Subcutaneous adipose tissue (tissue), 4 donors: ENCODE results near the gene PFAS. TPM values are rescaled to one million over a fixed set of nuclear protein-coding genes. Genes with fewer than 3 reads are reported as not detected.

Source experiments
- CTCF ChIP-seq: fragments of 450-650 bp; IDR thresholded peaks from one replicate; pipeline ENCODE4 v1.5.1; 2016; ENCODE audit warnings: low read depth, mild to moderate bottlenecking, control low read depth, antibody characterized with exemption, moderate library complexity
- total RNA-seq, 4 donors: library from RNA; depleted of rRNA; stranded (reverse); fragments of >200 nt; gene quantifications; one replicate each; pipeline ENCODE4 v1.1.0, GENCODE V29; 2016

Gene PFAS
- total RNA-seq, 4 donors from 2014 or later, result 7.5 to 20.9 (median 12.0) TPM

- no peak for TF ChIP-seq CTCF
Measured at GRCh38 chr17:8292639-8293395, 43.7 kb downstream of the PFAS start.

GRCh38 chr17:8294361-8294760 lies 45.3 kb downstream of the PFAS start:
- no peak for TF ChIP-seq CTCF

GRCh38 chr17:8294814-8295316 lies 45.8 kb downstream of the PFAS start:
- no peak for TF ChIP-seq CTCF

GRCh38 chr17:8300226-8300625 lies 51.1 kb downstream of the PFAS start:
- no peak for TF ChIP-seq CTCF

GRCh38 chr17:8300627-8301242 lies 51.6 kb downstream of the PFAS start:
- no peak for TF ChIP-seq CTCF

- TF ChIP-seq CTCF, result no peak
Measured at GRCh38 chr17:8310601-8311123, 61.6 kb downstream of the PFAS start.

- TF ChIP-seq CTCF, result no peak
Measured at GRCh38 chr17:8311131-8311790, 62.2 kb downstream of the PFAS start.
